GM19397 (cell line): ENCODE results near the gene PRAMEF26.
"Not testable (repeated sequence)": the region's sequence is repeated elsewhere in the genome, so short reads cannot be mapped to it uniquely, and the experiment has no call there.

Source experiments
- ATAC-seq: cut with Tn5 transposase; IDR thresholded peaks from one replicate; pipeline ENCODE4 v1.9.1; 2021; ENCODE audit warnings: mild to moderate bottlenecking, moderate library complexity; ENCODE audit not compliant: unreplicated experiment

The PRAMEF26 gene

DNA sequence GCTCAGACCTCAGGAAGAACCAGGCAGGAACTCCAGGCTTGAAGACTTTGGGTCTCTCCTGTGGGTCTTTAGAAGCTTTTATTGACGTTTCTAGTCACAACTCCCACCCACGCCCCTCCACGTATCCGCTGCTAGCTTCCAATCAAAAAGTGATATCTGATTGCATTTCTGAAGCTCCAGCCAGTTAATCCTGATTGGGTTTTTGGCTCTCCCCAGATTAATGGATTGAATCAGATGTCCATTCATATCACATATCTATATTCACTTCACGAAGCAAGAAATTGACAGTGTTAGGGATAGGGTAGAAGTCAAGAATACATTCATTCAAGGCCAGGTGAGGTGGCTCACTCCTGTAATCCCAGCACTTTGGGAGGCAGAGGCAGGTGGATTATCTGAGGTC is at the start of gene PRAMEF26:
Gene PRAMEF26, minus strand, starts transcription at position 101 of the 400 bp plus-strand sequence. CDS start 2,914 bp downstream, outside the sequence.
- ATAC-seq, result not testable (repeated sequence)

DNA sequence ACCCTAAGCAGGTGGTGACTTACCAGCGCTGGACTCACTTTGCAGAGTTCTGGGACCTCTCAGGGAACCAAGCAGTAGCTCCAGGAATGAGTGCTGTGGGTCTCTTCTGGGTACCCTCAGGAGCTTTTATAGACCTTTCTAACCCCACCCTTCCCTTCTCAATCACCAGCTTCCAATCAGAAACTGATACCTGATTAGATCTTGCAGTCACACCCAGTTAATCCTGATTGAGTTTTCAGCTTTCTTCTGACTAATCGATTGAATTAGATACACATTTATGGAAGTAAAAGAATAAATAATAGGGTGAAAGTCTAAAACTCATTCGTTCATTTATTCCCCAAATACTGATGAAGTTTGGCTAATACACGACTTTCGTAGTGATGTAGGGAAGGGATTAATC is 45.5 kb upstream of the PRAMEF26 start, which contains the start of gene PRAMEF13:
Gene PRAMEF13, minus strand, starts transcription at position 101 of the 400 bp plus-strand sequence. CDS start 1,820 bp downstream, outside the sequence.
- ATAC-seq, result not testable (repeated sequence)

DNA sequence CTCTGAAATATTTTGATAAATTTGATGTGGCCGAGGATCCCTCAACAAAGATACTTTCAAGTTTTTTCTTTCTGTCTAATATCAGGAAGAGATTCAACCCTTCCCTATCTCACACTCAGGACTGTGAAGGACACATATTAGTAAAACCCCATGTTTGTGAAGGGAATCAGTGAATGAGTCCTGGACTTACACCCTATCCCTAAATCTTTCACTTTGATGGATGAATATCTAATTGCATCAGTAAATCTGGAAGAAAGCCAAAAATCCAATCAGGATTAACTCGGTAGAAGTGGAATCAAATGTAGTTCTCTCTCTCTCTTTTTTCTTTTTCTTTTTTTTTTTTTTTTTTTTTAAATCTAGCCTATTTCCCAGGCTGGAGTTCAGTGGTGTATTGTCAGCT is 15.7 kb upstream of the PRAMEF26 start, which contains the start of gene PRAMEF9:
Gene PRAMEF9, plus strand, starts transcription at position 301 of the 400 bp plus-strand sequence. CDS start 3,433 bp downstream, outside the sequence.
- ATAC-seq, result not testable (repeated sequence)

DNA sequence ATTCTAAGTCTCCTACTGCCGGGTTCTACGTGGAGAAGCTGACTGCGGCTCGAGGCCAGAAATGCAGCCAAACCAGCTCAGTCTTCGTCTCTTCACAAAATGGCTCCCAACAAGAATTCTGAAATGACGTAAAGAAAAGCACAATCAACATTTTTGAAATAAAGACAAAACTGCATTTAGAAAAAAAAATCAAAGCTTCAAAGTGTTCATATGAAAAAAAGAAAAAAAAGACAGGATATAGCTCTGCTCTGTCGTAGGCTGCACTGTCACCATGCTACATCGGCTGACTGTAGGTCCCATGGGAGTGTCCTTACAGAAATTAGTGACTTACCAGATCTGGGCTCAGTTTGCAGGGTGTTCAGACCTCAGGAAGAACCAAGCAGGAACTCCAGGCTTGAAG is 9.7 kb upstream of the PRAMEF26 start, which contains the start of gene HNRNPCL4:
Gene HNRNPCL4, minus strand, starts transcription at position 101 of the 400 bp plus-strand sequence. CDS start 164 bp downstream, outside the sequence.
- not testable (repeated sequence) for ATAC-seq

GRCh38 chr1:13116754-13117153 is 39.1 kb downstream of the PRAMEF26 start, which contains the start of gene HNRNPCL2:
Gene HNRNPCL2, minus strand, starts transcription at chr1:13116854. Its CDS starts 454 bp downstream, at chr1:13116400.
- ATAC-seq, result not testable (repeated sequence)
